AG09309 (cell line): ENCODE results near the gene SPSB3.

Experiments
- DNase-seq: peaks from one replicate; pipeline ENCODE4 v3.0.0-alpha.2; 2010; ENCODE audit warnings: low read depth
- H3K4me3 ChIP-seq: 2 replicates; pipeline ENCODE4 v1.5.1; 2011; ENCODE audit warnings: mild to moderate bottlenecking, low read depth, low read length, moderate library complexity; ENCODE audit not compliant: control insufficient read depth
- TF ChIP-seq, protein P1 (sequence below): IDR thresholded peaks from 2 replicates; pipeline ENCODE4 v1.5.1; 2011; ENCODE audit warnings: mild to moderate bottlenecking, low read depth, low read length, inconsistent platforms; ENCODE audit not compliant: insufficient read depth, control insufficient read depth; ENCODE audit errors: missing control alignments

SPSB3 gene

DNA sequence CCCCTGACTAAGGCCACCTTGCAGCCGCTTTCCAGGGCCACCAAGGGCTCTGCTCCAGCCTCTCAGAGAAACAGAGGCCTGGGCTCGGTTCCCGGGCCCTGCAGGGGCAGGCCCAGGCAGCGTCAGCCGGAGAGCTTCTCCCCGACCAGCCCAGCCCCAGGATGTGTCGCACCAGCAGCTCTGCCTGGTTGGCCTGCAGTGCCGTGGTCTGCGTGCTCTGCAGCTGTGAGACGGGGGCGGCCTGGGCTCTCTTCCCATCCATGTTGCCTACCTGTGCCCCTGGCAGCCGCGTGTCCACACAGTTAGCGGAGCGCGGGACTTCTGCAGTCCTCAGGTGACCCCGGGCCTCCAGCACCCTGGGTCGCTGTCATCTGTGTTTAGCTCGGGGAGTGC is 6.3 kb upstream of the SPSB3 start:
- TF ChIP-seq, protein P1, sequence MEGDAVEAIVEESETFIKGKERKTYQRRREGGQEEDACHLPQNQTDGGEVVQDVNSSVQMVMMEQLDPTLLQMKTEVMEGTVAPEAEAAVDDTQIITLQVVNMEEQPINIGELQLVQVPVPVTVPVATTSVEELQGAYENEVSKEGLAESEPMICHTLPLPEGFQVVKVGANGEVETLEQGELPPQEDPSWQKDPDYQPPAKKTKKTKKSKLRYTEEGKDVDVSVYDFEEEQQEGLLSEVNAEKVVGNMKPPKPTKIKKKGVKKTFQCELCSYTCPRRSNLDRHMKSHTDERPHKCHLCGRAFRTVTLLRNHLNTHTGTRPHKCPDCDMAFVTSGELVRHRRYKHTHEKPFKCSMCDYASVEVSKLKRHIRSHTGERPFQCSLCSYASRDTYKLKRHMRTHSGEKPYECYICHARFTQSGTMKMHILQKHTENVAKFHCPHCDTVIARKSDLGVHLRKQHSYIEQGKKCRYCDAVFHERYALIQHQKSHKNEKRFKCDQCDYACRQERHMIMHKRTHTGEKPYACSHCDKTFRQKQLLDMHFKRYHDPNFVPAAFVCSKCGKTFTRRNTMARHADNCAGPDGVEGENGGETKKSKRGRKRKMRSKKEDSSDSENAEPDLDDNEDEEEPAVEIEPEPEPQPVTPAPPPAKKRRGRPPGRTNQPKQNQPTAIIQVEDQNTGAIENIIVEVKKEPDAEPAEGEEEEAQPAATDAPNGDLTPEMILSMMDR: no peak
- no peak overlapping the region for H3K4me3 ChIP-seq
- DNase-seq: no peak

DNA sequence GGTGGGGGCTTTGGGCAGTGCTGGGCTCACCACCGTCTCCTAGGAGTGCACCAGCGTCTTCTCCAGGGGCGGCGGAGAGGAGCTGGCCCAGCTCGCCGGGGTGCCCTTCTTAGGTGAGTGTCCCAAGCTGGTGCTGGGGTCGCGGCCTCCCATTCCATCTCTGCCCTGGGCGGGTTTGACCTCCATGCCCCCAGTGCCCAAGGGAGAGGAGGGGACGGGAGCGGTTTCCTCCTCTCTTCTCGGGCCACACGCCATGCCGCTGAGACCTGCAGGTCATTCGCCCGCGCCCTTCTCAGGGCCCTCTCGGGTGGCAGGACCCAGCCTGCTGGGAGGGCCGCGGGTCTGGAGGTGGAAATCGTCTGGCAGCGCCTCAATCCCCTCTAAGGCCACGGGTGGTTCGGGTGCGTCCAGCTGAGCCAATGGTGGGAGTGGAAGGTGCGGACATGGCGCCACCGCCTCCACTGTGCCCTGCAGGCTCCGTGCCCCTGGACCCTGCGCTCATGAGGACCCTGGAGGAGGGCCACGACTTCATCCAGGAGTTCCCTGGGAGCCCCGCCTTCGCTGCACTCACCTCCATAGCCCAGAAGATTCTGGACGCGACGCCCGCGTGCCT is 5.8 kb upstream of the SPSB3 start:
- no peak for DNase-seq
- TF ChIP-seq, protein P1: no peak
- H3K4me3 ChIP-seq: no peak overlapping the region

DNA sequence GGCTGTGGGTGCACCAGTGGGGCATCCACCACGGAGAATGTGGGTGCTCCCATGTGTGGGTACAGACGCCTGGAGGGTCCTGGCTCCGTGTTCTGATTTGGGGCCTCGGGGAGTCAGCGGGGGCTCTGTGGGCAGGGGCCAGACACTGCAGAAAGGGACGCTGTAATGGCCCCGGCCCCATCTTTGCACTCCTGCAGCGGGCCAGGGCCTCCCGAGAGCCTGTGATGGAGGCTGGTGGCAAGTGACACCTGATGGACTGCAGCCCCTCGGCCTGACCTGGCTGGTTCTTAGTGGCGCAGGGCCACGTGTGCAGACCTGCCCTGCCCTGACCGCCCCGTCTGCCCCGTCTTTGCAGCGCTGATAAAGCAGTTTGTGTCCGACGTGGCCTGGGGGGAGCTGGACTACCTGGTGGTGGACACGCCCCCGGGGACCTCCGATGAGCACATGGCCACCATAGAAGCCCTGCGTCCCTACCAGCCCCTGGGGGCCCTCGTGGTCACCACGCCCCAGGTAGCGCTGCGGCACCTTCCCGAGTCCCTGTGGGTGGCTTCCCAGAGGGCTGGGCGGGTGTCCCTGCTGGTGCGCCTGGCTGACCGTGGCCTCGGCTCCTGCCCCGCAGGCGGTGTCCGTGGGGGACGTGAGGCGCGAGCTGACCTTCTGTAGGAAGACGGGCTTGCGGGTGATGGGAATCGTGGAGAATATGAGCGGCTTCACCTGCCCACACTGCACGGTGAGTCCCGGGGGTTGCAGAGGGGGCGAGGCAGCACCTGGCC is 5.1 kb upstream of the SPSB3 start:
- TF ChIP-seq, protein P1: no peak
- H3K4me3 ChIP-seq: no peak overlapping the region
- DNase-seq: no peak

DNA sequence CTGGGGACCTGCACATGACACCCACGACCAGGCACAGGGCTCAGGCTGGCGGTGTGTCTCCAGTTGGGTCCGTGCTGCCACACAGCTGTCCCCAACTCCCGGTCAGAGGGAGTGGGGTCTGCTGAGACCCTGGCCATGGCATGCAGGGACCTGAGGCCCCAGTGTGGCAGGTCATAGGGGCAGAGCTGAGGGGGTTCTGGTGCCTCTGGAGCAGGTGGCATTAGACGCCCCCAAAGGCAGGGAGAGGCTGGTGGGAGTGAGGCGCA is 4.6 kb upstream of the SPSB3 start:
- DNase-seq: no peak
- H3K4me3 ChIP-seq: no peak overlapping the region

DNA sequence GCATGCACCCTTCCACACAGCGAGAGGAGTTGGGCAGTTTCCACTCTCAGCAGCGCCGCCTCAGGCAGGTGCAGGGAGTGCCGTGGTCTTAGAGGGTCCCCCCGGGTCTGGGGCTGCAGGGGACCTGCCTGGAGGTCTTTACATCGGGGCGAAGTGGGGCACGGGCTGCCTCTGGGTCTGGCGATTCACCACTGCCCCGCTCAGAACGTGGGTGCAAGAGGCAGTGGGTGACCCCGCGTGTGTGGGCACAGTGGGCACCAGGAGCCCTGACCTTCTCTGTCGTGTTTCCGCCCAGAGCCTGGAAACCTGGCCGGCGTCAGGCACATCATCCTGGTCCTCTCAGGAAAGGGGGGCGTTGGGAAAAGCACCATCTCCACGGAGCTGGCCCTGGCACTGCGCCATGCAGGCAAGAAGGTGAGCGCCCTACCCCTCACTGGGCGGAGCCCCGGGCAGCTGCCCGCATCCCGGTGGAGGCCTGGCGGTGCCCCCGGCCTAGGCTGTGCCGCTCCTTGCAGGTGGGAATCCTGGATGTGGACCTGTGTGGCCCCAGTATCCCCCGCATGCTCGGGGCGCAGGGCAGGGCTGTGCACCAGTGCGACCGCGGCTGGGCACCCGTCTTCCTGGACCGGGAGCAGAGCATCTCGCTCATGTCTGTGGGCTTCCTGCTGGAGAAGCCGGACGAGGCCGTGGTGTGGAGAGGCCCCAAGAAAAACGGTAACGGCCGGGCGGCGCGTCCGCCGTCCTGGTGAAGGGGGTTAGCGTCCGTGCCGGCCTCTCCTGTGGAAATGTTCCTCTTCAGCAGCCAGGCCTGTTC is 4.1 kb upstream of the SPSB3 start:
- no peak for DNase-seq
- TF ChIP-seq, protein P1: no peak
- H3K4me3 ChIP-seq: no peak overlapping the region

More for the DNA sequence above, 4.6 kb upstream of the SPSB3 start:
- TF ChIP-seq, protein P1: no peak

DNA sequence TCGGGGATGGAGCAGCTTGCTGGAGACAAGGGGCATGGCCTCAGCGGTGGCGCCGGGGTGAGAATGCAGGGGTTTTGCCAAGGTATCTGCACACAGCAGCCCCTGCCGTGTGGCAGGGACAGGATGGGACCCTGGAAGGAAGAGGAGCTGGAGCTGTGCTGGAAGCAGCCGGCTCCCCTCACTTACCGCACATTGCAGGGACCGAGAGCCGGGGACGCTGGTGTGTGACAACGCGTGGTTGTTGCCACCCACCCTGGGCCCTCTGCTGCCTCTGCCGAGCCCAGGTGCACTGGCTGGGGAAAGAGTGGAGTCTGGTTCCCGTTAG is 3.4 kb upstream of the SPSB3 start:
- TF ChIP-seq, protein P1: no peak
- H3K4me3 ChIP-seq: no peak overlapping the region
- no peak for DNase-seq
